ENCODE results near the gene NOC2L.
"Not testable (repeated sequence)": the region's sequence is repeated elsewhere in the genome, so short reads cannot be mapped to it uniquely, and the experiment has no call there.

The NOC2L gene

DNA sequence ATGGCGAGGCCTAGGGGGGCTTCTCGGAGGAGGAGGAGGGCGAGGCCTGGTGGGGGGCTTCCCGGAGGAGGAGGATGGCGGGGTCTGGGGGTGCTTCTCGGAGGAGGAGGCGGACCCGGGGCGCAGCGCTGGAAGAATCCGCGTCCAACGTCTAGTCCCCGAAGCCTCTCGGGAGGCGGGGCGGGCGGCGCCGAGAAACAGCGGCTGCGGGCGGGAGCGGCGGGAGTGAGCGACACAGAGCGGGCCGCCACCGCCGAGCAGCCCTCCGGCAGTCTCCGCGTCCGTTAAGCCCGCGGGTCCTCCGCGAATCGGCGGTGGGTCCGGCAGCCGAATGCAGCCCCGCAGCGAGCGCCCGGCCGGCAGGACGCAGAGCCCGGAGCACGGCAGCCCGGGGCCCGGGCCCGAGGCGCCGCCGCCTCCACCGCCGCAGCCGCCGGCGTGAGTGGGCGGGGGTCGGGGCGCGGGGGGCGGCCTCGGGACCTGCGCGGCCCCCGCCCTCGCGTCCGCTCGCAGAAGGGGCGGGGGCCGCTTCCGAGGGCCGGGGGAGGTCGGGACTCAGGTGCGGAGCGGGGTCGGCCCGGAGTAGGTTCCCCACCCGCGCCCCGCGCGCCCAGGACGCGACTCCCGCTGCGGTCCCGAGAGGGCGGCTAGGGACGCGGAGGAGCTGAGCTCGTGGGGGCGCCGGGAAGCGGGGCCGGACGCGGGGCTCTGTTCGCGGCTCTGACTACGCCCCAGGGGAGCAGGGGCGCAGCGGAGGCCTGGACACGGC, 1.5 kb upstream of the NOC2L start, which contains the start of gene KLHL17:
Gene KLHL17, plus strand, starts transcription at position 222 of the 769 bp plus-strand sequence. Its CDS starts 110 bp downstream, at position 332.
- peak; percentile 69 to 84 for DNase-seq

DNA sequence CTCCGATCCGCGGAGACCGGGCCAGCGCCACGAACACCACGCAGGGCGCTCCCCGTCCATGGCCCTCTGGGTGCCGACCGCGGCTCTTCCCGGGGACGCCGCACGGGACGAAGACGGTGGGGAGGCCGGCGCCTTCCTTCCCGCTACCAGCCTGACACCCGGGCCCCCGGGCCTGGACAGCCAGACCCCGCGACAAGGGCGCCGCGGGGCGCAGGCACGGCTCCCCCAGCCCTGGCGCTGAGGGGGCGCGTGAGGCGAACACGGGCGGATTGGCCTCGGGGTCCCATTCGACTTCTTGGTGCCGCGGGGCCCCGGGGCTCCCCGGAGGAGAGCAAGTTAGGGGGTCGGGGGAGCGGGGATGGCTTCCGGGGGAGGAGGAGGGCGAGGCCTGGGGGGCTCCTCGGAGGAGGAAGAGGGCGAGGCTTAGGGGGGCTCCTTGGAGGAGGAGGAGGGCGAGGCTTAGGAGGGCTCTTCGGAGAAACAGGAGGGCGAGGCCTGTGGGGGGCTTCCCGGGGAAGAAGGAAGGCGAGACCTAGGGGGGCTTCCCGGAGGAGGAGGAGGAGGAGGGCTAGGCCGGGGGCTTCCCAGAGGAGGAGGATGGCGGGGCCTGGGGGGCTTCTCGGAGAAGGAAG, 791 bp upstream of the NOC2L start:
- peak in 1 of 2 donors; percentile 18 for DNase-seq

GRCh38 chr1:956636-957035, 2.4 kb downstream of the NOC2L start:
- DNase-seq: no peak

DNA sequence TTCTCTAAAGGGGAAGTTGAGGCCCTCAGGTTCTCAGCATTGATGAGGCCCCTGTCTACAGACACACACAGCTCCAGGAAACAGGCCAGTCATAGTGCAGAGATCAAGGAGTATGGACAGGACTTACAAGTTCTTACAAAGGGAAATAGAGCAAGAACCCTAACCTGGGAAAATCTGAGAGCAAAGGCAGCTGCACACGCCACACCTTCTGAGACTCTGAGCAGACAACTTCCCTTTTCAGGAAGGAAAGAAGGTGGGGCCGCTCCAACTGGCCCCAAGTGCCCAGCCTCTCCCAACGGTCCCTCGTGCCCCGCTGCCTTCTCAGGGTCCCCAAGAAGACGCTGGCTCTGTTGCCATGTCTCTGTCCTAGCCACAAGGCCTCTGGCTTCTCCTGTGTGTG, 3.6 kb downstream of the NOC2L start:
- no peak for DNase-seq

GRCh38 chr1:954927-955326, 4.1 kb downstream of the NOC2L start:
- DNase-seq: no peak

DNA sequence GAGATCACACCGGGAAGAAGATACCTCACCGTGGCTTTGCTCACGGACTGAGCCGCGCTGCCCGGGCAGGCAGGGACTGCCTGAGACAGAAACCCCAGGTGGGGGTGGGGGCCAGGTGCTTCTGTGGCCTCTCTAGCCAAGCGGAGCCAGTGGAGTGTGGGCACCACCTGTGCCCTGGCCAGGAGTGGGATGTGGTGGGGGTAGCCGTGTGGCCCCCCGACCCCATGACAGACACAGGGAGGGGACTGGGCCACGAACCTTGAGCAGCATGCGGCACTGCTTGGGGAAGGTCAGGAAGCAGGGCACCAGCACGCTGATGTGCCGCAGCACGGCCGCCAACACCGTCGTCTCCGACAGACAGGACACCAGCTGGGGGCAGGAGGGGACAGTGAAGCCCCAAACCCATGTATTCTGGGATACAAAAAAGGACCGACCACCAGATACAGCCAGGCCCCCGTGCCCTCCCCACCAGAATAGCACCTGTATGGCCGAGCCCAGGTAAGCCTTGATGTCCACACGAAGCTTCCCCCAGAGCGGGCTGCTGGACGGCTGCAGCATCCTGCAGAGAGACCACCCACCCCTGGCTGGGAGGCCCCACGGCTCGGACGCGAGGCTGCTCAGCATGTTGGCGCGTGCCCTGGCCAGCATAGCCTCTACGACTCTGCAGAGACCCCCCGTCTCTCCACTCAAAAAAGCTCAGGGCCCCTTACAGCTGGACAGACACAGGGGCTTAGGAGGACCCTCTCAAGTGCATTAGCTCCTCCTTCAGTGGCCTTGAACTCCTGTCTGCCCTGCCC, 5.3 kb downstream of the NOC2L start:
- DNase-seq: no peak

DNA sequence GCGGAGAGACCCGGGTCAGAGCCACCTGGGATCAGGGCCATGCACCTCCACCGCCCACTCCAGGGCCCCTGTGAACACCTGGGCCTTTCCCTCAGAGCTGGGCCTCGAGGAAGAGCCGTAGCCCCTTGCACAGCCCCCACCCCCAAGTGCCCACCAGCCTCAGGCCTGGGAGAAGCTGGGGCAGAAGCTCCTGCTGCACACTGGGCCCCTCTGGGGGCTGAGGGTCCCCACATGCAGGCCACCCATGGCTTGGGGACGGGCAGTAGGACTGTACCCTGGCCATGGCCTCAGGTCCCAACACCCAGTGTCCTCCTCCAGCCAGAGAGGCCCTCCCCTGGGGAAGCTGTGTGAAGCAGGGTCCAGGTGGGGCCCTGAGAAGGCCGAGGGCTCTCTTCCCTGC, 6.5 kb downstream of the NOC2L start:
- no peak for DNase-seq

DNA sequence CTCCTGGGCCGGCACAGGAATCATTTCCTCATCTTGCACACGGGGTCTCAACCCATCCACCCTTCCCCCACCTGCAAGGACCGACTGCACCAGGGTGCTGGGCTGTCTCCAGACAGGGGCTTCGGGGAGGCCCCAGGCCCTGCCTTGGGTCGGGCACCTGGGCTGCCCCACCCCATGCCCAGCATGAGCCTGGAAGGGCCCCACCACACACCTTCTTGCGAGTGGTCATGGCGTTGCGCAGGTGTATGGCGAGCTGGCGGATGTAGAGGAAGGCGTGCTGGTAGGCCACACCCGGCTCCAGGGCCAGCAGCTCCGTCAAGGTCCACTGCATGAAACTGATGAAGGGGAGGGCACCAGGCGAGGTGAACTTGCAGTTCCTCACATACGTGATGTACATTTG, 6.9 kb downstream of the NOC2L start:
- DNase-seq: no peak

GRCh38 chr1:951364-951763, 7.7 kb downstream of the NOC2L start:
- no peak for DNase-seq

- no peak for DNase-seq
Measured at GRCh38 chr1:950881-951280, 8.2 kb downstream of the NOC2L start.

- DNase-seq: no peak
Measured at GRCh38 chr1:950268-950667, 8.8 kb downstream of the NOC2L start.

GRCh38 chr1:947958-948357, 11.1 kb downstream of the NOC2L start:
- DNase-seq: no peak

GRCh38 chr1:946811-947210, 12.2 kb downstream of the NOC2L start:
- DNase-seq: not testable (repeated sequence)

DNA sequence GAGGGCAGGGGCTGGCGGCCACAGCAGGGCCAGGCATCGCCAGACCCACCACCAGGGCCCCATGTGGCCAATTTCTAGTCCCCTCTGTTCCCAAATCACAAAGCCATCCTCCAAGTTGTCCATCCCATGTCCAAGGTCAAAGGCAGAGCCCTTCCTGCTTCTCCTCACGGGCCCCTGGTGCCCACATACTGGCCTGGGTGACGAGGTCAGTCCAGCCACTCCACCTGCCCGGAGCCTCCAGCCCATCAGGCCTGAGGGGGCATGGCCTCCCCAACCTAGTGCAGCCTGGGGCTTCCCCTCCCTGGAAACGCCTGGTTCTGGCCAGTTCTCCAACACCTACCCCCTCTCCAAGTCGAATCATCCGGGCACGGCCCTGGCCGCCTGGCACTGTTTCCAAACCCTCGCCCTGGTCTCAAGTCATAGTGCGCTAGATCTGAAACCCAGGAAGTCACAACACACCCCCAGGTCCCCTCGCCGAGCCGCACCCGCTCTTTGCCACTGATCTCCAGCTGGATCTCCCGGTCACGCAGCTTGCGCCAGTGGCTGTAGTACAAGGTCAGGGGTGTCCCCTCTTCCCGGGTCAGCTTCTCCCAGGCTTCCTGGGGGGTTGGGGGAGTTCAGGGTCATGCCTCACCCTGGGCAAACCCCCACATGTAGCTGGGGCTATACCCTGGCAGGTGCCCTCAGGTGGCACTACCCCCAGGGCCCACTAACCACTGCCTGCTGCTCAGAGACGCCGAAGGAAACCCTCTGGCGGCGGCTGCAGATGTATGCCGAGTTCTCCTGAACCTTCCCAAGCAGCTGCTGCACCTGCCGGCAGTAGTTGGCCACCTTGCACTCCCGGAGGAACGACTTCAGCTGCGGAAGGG, 13.1 kb downstream of the NOC2L start:
- no peak for DNase-seq

GRCh38 chr1:944341-945325, 14.4 kb downstream of the NOC2L start:
- no peak for DNase-seq

DNA sequence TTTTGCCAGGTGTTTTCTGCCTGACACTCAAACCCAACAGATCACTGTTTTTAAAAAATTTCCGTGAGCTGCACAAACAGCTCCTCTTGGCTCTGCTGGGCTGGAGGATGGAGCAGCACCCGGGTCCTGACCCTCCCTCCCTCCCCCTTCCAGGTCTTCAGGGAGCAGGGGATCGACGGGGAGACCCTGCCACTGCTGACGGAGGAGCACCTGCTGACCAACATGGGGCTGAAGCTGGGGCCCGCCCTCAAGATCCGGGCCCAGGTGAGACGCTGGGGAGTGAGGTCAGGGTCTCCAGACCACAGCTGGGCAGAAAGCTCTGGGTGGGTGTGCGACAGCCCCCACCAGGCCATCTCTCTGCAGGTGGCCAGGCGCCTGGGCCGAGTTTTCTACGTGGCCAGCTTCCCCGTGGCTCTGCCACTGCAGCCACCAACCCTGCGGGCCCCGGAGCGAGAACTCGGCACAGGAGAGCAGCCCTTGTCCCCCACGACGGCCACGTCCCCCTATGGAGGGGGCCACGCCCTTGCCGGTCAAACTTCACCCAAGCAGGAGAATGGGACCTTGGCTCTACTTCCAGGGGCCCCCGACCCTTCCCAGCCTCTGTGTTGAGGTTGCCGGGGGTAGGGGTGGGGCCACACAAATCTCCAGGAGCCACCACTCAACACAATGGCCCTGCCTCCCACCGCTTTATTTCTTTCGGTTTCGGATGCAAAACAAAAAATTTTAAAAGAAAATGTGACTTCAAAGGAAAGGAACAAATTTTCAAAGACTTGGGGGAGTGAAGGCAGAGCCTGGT, 15.3 kb downstream of the NOC2L start:
- no peak for DNase-seq

DNA sequence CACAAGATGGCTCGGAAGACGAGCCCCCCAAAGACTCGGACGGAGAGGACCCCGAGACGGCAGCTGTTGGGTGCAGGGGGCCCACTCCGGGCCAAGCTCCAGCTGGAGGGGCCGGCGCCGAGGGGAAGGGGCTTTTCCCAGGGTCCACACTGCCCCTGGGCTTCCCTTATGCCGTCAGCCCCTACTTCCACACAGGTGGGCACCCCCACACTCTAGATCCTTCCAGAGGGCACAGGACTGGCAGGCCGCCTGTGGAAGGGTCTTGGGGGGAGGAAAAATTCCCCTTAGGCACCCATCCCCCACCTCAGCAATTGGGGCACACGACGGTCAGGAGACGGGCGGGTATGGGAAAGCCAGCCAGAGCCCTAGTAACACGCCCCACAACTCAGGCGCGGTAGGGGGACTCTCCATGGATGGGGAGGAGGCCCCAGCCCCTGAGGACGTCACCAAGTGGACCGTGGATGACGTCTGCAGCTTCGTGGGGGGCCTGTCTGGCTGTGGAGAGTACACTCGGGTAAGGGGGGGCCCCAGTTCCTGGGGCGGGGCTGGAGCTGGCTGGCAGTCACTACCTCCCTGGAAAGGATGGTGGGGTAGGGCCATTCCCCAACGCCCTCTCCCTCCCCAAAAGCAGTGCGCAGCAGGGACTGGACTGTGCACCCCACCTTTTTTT, 16.1 kb downstream of the NOC2L start:
- DNase-seq: no peak

DNA sequence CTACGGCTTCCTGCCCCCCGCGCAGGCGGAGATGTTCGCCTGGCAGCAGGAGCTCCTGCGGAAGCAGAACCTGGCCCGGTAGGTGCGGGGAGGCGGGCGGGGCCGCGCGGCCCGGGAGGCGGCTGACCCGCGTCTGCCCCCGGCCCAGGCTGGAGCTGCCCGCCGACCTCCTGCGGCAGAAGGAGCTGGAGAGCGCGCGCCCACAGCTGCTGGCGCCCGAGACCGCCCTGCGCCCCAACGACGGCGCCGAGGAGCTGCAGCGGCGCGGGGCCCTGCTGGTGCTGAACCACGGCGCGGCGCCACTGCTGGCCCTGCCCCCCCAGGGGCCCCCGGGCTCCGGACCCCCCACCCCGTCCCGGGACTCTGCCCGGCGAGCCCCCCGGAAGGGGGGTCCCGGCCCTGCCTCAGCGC, 16.6 kb downstream of the NOC2L start:
- DNase-seq: no peak

GRCh38 chr1:941588-942383, 17.3 kb downstream of the NOC2L start:
- peak in 1 of 2 donors; percentile 22 for DNase-seq
